NOMO-1 (cell line): ENCODE data around the gene PTPRM.
"Not testable (repeated sequence)": the region's sequence is repeated elsewhere in the genome, so short reads cannot be mapped to it uniquely, and the experiment has no call there.

Source experiments
- DNase-seq, 2 experiments: peaks; one replicate each; lab custom pipeline; 2025; ENCODE audit not compliant: unreplicated experiment in 2 of 2; lab: John Stamatoyannopoulos, UW

The PTPRM gene

DNA sequence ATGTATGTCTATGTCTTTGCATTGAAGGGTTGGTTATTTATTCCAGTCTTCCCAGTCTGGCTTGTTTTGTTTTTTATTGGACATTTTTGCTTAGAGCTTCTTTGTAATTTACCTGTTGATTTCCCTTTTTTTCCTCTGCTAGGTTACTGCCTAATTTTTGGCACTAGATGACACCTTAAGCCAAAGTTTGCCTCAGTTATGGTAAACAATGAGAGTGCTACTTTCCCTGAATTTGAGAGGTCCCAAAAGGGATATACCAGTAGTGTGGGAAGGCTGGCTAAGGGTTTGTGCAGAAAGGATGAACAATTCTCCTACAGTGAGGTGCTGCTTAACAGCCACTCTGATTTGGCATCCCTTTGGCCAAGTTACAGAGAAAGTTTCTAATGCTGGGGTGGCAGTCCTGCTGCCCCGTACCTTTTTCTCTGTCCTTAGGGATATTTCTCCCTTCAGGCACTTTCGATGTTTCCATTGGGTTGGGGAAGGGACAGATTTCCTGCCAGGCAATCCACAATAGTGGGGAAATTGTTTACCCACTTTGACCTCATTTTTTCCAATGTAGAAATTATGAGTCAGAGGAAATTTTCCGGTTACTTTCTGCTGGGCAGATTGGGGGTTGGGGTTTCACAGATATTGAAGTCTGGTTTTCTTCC, 354.9 kb downstream of the PTPRM start:
- no peak for DNase-seq

DNA sequence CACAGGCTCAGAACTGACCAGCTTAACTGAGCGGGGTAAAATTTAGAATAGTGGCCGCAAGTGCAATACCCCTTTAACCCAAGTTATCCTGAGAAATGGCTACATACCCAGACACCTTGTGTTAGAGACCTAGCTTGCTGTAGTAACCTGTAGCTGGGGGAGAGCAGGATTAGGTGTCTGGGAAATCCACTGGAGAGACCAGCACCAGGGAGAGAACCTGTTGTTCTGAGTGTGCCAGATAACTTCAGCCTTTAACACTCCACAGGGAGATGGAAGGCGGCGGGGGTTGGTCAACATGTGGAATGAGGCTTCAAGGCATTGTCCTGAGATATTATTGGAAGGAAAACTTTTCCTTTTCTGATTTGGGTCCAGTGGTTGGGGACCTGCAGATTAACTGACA, 356.0 kb downstream of the PTPRM start:
- no peak for DNase-seq

DNA sequence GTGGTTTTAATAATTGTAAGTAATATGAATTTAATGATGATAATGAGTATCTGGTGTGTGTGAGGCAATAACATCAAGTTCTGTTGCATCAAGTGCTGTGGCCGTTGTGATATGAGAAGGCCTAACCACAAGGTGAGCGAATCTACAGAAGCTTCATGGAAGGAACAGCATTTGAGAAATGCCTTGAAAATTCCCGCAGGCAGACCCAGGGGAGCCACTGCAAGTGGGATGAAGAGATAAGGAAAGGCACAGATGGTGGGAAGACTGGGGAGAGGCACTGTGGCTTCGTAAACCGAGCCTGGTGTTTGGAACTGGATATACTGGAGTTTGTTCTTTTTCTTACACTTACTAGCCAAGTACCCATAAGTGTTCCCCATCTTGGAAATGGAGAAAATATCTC, 357.5 kb downstream of the PTPRM start:
- DNase-seq, result no peak

DNA sequence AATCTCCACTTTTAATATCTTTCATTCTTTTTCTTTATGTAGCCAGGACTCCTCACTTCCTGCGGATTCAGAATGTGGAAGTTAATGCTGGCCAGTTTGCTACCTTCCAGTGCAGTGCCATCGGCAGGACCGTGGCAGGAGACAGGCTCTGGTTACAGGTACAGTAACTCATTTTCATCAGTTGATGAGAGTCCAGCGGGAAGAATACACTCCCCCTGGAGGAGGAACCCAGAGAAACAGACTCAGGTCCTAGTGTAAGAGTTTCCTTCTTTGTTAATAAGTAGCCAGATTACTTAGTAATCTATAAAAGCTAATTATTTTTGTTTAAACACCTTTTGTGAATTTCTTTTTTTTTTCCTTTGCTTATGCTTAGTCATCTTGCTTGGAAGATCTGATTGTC, 359.4 kb downstream of the PTPRM start:
- DNase-seq, result no peak

DNA sequence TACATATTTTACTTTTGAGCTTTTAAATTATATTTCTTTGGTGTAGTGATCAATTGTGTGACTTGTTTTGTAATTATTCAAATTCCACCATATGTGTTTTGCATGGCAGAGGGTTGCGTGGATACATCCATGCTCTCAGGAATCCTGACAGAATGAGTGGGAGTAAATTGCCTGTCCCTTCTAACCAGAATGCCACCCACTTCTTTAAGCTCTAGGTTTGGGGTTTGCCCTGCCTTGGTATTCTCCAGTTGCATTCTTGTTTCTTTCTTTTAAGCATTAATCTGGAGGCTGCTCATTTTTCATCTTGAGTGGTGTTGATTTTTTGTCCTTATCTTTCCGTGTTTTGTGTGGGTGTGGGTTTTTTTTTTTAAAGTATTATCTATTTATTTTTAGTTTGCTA, 360.0 kb downstream of the PTPRM start:
- DNase-seq, result no peak

DNA sequence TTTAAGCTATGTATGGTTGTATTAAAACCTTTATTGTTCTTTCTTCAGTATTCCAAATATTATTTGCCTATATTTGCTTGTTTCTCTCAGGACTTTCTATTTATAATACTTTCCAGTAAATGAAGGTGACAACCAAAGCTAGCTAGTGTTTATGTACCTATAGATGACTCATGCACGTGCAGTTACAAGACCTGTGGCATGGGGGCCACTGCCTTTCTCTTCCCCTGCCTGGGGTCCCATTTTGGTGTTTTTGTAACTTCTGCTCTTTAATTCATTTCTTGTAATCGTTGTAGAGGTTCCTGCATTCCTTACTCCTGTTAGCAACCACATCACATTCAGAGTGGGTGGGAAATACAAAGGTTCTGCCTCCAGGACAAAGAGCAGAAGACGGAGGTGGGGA, 364.6 kb downstream of the PTPRM start:
- DNase-seq, result no peak

DNA sequence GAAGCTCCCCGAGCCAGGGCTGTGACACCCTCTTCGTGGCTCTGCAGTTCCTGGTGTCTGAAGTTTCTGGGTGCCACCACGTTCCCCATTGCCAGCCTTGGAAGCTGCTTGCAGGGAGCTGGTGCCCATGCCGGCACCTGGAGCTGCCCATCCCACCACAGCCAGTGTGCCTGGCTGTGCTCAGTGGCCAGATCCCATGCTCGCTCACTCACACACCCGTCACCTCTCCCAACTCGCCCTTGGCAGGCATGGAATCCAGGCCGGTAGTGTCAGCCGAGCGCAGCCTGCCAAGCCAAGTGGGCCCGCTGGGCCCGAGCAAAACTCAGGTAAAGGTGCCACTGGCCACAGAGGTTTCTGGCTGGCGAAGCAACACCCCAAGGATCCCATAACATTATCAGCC, 370.2 kb downstream of the PTPRM start:
- DNase-seq, result no peak

DNA sequence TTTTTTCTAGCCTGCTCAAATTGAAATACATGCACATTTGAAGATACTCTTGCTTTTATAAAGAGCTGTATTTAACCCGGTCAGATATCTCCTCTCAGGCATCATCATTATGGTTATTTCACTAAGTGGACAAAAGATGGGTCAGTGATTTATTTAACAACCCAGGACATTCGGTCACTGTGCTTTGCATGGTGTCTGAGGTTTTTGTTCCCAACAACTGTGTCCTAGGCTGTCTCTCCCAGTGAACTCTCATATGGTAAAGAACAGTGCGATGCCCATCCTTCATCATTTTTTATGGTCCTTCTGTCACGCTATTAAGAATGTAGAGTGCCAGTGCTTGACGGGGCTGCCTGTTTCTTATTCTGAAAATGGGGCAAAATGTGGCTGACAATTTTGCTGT, 372.4 kb downstream of the PTPRM start:
- DNase-seq, result no peak

DNA sequence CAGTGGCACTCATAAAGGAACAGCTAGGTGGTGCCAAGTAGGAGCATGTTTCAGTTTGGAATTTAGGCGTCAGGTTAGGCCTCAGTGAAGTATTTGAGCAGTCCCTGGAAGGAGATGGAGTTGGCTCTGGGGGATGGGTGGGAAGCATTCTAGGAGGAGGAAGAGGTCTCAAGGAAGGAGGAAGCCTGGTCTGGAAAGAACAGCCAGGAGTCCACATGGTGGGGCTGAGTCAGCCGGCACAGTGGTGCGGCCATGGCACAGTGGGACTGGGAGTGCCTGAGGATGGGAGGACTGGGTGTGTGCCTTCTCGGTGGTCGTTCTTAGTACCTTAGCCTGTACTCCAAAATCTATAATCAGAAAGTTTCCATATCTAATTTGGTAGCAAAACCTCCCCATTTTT, 373.3 kb downstream of the PTPRM start:
- DNase-seq, result no peak

DNA sequence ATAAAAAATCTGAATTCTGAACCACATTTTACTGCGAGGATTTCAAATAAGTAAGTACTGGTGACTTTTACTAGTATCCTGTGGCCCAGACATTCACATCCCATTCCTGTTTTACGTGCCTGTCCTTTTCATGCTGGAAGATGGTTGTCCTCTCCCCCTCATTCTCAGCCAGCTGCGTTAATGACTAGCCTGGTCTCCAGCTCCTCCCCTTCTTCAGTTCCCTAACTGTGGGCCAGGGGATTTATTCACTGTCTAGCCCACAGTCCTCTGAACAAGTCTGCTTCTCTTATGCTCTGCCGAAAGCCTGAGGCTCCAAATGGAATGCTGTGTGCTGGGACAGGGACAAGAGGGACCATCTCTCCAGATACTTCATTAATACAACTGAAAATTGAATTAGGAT, 373.9 kb downstream of the PTPRM start:
- DNase-seq, result no peak

DNA sequence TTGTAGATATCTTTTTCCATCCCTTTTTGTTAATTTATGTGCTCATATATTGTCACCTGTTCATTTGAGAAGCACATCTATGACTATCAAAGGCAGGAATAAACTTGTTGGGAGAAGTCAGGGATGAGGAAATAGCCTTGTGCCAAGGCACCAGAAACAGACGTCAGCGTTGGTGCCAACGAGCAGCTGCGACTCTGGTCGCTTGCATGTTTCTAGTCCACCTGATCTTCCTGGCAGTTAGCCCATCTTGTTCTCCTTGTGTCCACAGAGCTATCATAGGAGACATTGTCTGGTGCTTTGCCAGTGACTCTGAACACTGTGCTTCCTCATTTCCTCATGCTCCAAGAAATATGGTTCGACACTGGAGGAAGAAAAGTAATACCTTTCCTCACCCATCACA, 374.4 kb downstream of the PTPRM start:
- no peak for DNase-seq

DNA sequence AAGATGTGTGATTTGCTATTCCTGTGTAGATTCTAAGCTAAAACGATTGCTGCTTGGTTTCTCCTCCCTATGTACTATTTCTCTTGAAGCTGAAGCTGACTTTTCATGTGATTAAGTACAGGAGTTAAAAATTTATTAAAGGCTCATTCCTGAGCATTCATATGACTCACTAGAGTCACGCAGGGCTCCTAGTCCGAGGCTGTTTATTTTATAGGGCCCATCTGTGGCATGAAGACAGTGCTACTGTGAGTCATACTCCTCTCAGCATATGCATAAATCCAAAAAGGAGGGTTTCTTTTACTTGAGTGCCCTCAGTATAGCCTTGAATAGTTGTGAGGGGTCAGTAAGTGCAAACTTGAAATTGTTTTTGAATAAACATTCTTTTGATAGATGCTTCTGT, 378.8 kb downstream of the PTPRM start:
- DNase-seq, result no peak

DNA sequence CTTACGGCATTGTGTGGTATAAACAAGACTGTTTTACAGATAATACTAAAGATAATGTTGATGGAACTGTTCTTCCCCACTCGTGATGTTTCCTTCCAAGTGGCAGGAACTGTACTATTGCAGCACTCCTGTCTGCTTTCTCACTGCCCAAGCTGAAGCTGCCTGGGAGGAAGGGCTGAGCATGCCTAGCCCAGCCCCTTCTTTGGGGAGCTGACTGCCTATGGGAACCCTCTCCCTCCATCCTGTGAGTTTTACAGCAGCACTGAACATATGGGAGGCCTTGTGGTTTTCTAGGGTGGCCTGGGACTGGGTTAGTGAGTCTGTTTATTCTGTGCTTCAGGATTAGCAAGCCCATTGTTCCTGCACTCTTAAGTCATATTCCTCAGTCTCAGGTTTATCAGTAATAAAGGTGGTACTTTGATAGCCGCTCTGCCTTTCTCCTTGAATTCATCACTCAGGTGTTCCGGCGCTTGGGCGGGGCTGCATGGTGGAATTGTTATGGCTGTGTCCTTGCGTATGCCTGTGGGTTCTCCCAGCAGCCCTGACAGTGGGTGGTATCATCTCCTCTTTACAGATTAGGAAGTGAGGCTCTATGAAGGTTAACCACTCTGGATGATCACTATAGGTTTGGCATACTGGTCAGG, 379.7 kb downstream of the PTPRM start:
- no peak for DNase-seq

DNA sequence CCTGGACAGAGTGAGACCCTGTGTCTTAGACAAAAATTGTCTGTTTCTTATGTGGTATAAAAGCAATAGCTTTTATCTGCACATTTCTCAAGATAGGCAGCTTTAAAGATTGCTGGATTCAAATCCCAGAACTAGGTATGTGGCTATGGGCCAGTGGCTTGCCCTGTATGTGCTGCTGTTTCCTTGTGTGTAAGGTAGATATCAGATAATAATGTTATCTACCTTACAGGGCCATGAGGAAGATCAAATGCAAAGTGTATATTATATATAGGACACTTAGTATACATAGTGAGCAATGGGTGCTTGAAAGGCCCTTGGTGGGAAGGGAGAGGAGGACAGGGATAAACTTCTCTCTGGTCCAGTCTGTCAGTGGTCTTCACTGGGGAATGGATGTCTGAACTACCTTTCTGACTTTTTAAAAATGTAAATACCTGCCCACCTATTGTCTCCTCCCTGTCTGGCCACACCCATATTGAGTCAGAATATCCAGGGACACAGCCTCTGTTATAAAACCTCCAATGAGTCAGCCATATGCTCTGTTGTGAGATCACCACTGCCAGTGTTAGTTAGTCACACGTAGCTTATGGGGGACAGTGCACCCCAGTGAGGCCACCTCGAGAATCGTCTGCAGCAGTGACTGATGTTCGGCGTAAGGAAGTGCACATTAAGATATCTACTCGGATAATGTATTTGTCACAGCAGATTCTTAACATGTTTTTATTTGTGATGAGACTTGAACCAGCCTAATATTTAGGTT, 383.4 kb downstream of the PTPRM start:
- no peak for DNase-seq

DNA sequence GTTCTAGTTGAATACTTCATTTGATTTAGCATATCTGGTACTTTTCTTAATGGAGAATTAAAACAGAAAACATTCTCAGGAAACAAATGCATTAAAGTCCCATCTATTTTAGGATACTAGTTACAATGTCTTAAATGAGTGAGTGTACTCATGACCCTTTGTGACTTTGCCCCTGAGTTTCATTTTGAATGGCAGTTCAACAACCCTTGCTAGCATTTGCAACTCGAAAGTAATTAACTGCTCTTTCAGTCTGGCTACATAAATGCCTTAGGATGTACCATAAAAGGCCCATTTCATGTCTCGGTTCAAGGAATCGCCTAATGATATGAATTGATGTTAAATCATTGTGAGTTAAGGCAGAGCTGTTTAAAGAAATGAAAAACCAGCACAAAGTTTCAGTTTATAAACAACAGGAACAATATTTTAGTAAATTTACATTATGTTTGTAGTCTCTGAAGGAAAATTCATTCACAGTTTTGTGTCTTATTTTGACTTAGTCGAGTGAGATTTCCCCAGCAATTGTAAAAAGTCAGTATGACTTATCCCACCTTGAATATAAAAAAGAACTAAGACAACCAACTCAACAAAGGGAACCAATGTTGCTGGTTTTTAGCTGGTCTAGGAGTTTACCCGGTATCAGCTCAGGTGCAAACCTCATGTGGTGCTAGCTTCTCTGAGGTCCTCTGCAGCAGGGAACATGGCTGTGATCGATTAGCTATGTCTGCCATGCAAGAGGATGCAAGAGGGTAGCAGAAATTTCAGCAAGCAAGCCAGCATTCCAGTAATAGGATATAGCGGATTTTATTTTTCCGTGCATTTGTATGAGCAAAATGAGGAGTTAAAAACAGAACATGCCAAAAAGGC, 386.2 kb downstream of the PTPRM start:
- DNase-seq, result no peak

DNA sequence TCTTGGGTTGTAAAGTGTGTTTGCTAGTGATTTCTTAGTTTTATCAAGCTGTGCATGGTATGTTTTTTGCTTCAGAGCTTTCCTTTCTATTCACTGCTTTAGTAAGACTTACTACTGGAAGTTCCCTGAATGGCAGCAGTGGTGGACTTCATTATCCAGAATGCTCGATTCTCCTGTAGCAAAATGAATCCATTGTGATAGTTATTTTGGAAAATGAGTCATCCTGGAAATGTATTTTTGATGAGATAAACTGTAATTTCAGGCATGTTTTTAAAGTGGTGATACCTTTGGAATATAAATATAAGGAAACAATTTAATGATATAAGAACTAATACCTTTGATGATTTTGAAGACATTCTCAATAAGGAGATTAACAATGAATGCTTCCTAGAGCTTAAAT, 387.1 kb downstream of the PTPRM start:
- no peak for DNase-seq

DNA sequence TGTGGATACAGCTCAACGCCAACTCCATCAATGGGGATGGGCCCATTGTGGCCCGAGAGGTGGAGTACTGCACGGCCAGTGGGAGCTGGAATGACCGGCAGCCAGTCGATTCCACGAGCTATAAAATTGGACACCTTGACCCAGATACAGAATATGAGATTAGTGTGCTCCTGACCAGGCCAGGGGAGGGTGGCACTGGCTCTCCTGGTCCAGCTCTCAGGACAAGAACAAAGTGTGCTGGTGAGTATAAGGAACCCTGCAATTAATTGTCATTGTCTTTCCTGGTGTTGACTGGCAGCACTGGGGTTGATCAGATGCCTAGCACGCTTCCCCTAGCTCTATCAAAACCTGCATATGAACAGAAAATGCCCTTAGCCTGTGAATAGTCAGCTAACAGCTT, 388.1 kb downstream of the PTPRM start:
- no peak for DNase-seq

DNA sequence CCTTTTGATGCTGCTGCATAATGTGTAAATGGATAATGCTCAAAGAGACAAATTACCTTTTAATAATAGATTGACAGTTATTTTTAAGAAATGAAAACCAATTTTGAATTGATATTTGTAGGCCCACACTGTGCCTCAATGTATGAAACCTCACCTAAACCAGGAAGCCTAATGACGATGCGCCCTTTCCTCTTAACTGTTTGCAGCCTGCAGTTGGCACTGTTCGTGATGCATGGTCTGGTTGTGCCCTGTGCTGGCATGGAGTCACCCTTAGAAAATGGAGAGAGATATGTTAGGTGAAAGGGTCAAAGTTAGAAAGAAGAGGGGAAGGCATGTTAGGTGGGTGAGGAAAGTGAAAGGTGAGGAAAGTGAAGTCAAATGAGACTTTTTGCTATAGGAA, 390.2 kb downstream of the PTPRM start:
- no peak for DNase-seq

DNA sequence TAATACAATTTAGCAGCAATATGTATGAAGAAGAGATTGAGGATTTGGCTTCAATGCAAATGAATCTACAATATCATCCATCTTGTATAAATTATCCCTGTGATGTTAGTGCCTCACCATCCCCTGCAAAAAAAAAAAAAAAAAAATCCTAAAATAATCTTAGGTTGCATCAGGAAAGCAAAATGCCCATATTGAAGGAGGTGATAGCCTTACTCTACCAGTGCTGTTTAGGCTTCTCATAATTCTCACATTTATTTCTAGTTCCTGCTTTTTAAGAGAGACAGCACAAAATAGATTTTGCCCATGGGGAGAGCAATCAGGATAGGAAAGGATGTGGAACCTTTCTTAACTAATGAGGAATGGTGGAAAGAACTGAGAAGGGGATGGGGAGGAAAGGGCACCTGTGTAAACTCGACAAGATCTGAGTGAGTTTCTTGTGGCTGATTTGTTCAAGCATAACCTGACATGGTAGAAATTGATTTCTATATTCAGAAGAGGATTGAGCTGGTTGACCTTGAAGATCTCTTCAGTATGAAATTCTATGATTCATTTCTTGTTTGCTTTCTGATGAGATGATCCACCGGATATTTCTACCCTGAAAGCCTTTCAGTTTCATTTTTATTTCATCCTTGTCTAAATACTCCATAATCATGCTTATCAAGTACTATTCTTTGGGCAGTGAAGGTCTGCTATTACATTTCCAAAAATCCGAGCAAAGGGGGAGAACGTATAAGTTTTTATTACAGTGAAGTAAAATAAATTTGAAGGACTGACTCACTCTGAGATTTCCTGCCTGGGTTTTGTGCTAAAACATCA, 391.2 kb downstream of the PTPRM start:
- DNase-seq, result no peak

DNA sequence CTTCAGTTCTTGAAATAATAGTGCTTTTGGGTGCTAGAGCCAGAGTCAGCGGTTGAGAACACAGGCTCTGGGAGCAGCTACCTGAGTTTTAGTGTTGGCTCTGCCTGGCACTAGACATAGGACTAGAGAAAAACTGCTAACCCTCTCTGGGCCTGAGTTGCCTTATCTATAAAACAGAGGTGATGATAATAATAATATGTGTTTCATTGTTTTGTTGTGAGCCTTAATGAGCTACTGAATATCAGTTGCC, 391.7 kb downstream of the PTPRM start:
- DNase-seq, result no peak

DNA sequence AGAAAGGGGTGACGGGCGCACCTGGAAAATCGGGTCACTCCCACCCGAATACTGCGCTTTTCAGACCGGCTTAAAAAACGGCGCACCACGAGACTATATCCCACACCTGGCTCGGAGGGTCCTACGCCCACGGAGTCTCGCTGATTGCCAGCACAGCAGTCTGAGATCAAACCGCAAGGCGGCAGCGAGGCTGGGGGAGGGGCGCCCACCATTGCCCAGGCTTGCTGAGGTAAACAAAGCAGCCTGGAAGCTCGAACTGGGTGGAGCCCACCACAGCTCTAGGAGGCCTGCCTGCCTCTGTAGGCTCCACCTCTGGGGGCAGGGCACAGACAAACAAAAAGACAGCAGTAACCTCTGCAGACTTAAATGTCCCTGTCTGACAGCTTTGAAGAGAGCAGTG, 399.6 kb downstream of the PTPRM start:
- not testable (repeated sequence) for DNase-seq
